Karpas-422 (cell line): Measurements from ENCODE around the gene PTPRK. TPM values are rescaled to one million over a fixed set of nuclear protein-coding genes. Genes with fewer than 3 reads are reported as not detected.
"Not testable (repeated sequence)": the region's sequence is repeated elsewhere in the genome, so short reads cannot be mapped to it uniquely, and the experiment has no call there.

ENCODE experiments used
- DNase-seq: peaks from one replicate; pipeline ENCODE4 v3.0.0-alpha.2; 2015
- H2AFZ ChIP-seq: fragments of 200-600 bp; sonication (generic); 2 replicates; pipeline ENCODE4 v1.6.1; 2014; ENCODE audit warnings: antibody characterized with exemption, low read length, mixed read lengths
- H3K27ac ChIP-seq: fragments of 200-600 bp; sonication (generic); 2 replicates; pipeline ENCODE4 v1.5.1; 2014; ENCODE audit warnings: mild to moderate bottlenecking, low read length, moderate library complexity
- H3K27me3 ChIP-seq: fragments of 200-600 bp; sonication (generic); 2 replicates; pipeline ENCODE4 v1.6.1; 2014; ENCODE audit warnings: low read length, mixed read lengths
- H3K36me3 ChIP-seq: fragments of 200-600 bp; sonication (generic); 2 replicates; pipeline ENCODE4 v1.6.1; 2014; ENCODE audit warnings: low read length, mixed read lengths; ENCODE audit not compliant: insufficient read depth
- H3K4me1 ChIP-seq: fragments of 200-600 bp; sonication (generic); 2 replicates; pipeline ENCODE4 v1.6.1; 2014; ENCODE audit warnings: mild to moderate bottlenecking, low read length, mixed read lengths
- H3K4me2 ChIP-seq: fragments of 200-600 bp; sonication (generic); 2 replicates; pipeline ENCODE4 v1.6.1; 2014; ENCODE audit warnings: low read length, low read depth, mild to moderate bottlenecking; ENCODE audit not compliant: poor library complexity, severe bottlenecking
- H3K4me3 ChIP-seq: fragments of 200-600 bp; sonication (generic); 2 replicates; pipeline ENCODE4 v1.5.1; 2014; ENCODE audit warnings: mild to moderate bottlenecking, antibody characterized with exemption, low read length, mixed read lengths
- H3K79me2 ChIP-seq: fragments of 200-600 bp; sonication (generic); 2 replicates; pipeline ENCODE4 v1.6.1; 2014; ENCODE audit warnings: mild to moderate bottlenecking, low read length, mixed read lengths
- H3K9ac ChIP-seq: fragments of 200-600 bp; sonication (generic); 2 replicates; pipeline ENCODE4 v1.6.0; 2014; ENCODE audit warnings: low read length
- H3K9me2 ChIP-seq: fragments of 200-600 bp; sonication (generic), shearing (Covaris generic); replicated peaks from 2 replicates; pipeline ENCODE4 v1.6.0; 2014; ENCODE audit warnings: mild to moderate bottlenecking, low read length, moderate library complexity; ENCODE audit not compliant: insufficient read depth
- H3K9me3 ChIP-seq: fragments of 300-700, 200-600 bp; sonication (generic); 2 replicates; pipeline ENCODE4 v1.6.1; 2014; ENCODE audit warnings: low read length, mixed read lengths
- H4K20me1 ChIP-seq: fragments of 200-600 bp; sonication (generic); 2 replicates; pipeline ENCODE4 v1.6.1; 2014; ENCODE audit warnings: mild to moderate bottlenecking, antibody characterized with exemption, low read length, low read depth; ENCODE audit not compliant: insufficient read depth
- total RNA-seq: library from RNA; depleted of rRNA; stranded (reverse); fragments of >200 nt; shearing (Covaris generic); gene quantifications from 2 replicates; pipeline ENCODE4 v1.2.3, GENCODE V29; 2014; ENCODE audit warnings: low replicate concordance

The PTPRK gene
- total RNA-seq, 1 experiment from 2014 or later: 0.04 TPM

DNA sequence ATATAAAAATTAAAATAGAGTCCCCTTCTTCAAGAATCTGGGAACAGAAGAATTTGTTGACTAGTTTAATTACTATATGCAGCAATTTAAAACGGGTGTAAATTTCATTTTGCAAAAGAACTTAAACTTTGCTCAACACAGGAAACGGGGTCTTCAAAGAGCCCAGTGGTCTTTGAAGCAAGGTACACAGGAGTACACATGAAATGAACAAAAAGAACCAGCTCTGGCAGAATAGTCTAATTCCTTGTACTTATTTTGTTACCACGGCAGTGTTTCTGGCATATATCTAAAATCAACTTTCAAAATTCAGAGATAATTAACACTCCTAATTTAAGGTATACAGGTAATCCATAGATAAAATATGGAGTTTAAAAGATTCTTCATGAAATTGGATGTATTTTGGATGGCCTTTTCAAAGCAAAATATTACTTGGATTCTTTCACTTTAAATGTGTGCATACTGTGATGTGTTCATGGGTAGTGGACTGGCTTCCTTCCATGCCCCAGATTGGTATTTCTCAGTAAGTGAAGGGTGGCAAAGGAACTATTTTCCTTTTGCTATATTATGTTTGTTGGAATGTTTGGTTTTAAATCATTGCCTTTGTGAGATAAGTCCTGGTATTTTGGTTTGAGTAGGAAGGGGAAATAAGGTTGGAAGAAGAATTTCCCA, 522.8 kb downstream of the PTPRK start:
- Histone ChIP-seq H3K9ac (no peak overlapping the region), H3K27ac (no peak overlapping the region), H4K20me1 (no peaks in the 10 kb centered on the region), H3K27me3 (0 out of 2 replicates have a peak, but pooled peaks cover 4% of the 10 kb centered on the region), H2AFZ (no peak overlapping the region), H3K79me2 (no peaks in the 10 kb centered on the region), H3K9me3 (no peaks in the 10 kb centered on the region; the same call in 1 of the 2 replicates), H3K4me2 (no peak overlapping the region), H3K4me3 (no peak overlapping the region), H3K36me3 (no peaks in the 10 kb centered on the region), H3K4me1 (no peaks in the 10 kb centered on the region), H3K9me2 (0 out of 2 replicates have a peak, but pooled peaks cover 4% of the 10 kb centered on the region)
- DNase-seq: no peak

DNA sequence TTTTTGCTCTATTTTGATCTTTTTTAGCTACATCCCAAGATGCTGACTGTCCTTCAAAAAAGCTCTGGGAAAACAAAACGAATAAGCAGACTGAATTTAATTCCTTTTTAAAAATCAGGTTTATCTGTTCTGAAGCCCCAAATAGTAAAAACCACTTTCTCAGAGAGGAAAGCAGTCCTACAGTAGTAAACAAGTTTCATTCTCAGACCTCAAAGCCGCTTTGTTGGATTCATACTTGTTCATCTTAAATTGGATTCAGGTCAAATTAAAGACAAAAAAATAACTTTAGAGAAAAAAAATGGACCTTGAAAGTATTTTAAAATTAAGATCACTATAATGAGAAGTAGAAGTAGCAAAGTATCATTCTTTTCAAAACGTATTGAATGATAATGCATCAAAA, 523.5 kb downstream of the PTPRK start:
- Histone ChIP-seq H3K4me1 (no peaks in the 10 kb centered on the region), H4K20me1 (no peaks in the 10 kb centered on the region), H3K27ac (no peak overlapping the region), H3K4me2 (no peak overlapping the region), H3K9me2 (0 out of 2 replicates have a peak, but pooled peaks cover 4% of the 10 kb centered on the region), H3K36me3 (no peaks in the 10 kb centered on the region), H3K27me3 (0 out of 2 replicates have a peak, but pooled peaks cover 4% of the 10 kb centered on the region), H3K4me3 (no peak overlapping the region), H3K9me3 (peaks cover 2% of the 10 kb centered on the region), H3K9ac (no peak overlapping the region), H2AFZ (no peak overlapping the region), H3K79me2 (no peaks in the 10 kb centered on the region)
- DNase-seq: no peak

DNA sequence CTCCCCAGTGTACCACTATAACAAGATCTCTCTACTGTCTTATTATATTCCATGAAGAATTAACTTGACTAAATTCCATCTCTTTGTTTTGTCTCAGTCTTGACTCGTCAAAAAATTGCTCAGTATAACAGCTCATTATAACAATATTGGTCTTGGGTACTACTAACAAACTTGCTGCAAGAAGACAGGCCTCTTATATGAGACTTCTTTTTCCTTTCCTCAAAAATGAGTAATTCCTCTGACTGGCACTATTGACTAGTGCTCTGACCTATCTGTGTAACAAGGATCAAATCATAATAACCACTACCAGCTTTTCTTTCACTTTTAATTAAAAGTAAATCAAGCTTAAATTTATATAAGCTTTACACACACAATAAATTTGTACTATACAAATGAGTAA, 528.3 kb downstream of the PTPRK start:
- H3K4me2 ChIP-seq: no peak overlapping the region
- no peak for DNase-seq
- no peak overlapping the region for H3K27ac ChIP-seq
- H3K79me2 ChIP-seq: no peaks in the 10 kb centered on the region
- H3K4me3 ChIP-seq: no peak overlapping the region
- no peak overlapping the region for H2AFZ ChIP-seq
- no peak overlapping the region for H3K9ac ChIP-seq
- no peaks in the 10 kb centered on the region for H3K4me1 ChIP-seq
- H4K20me1 ChIP-seq: no peaks in the 10 kb centered on the region
- H3K36me3 ChIP-seq: no peaks in the 10 kb centered on the region
- H3K9me3 ChIP-seq: peaks cover 15% of the 10 kb centered on the region
- H3K27me3 ChIP-seq: 0 out of 2 replicates have a peak, but pooled peaks cover 4% of the 10 kb centered on the region
- no peaks in the 10 kb centered on the region for H3K9me2 ChIP-seq

DNA sequence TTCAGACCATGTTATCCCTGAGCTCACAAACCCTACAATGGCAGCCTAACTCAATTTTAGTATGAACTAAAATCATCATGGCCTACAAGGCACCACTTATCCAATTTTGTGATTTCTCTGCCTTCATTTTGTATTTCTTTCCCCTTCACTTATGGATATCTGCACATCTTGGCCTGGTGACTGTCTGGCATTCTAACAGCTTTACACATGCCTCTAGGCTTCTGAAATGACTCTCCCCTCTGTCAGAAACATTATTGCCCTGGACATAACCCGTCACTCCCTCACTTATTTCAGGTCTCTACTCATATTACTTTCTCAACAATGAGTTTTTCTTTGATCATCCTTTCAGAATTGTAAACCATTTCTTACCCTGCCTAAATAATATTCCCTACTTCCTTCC, 530.3 kb downstream of the PTPRK start:
- H3K27ac ChIP-seq: no peak overlapping the region
- H3K9ac ChIP-seq: no peak overlapping the region
- DNase-seq: no peak

DNA sequence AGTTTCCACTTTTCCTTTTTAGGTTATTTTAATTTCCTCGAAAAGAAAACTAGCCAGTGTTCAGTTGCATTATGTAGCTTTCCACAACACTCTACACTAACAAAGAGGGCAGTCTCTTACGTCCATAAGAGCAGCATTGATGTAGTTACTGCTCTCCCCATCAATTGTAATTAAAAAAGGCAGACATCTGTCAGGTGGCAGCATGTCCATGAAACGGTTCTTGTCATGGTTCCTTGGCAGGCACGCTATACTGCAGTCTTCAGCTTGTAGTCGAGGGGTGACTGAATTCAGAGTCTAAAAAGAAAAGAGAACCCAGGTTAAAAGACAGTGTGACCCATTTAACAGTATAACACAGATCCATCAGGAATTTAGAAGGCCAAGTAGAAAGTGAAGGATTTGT, 539.4 kb downstream of the PTPRK start:
- Histone ChIP-seq H3K4me1 (no peaks in the 10 kb centered on the region), H3K9me2 (no peaks in the 10 kb centered on the region), H3K27ac (no peak overlapping the region), H3K4me2 (no peak overlapping the region), H3K9ac (no peak overlapping the region), H4K20me1 (no peaks in the 10 kb centered on the region), H3K79me2 (no peaks in the 10 kb centered on the region), H3K36me3 (no peaks in the 10 kb centered on the region), H3K9me3 (no peaks in the 10 kb centered on the region; the same call in 1 of the 2 replicates), H2AFZ (no peak overlapping the region), H3K4me3 (no peak overlapping the region), H3K27me3 (no peaks in the 10 kb centered on the region)
- no peak for DNase-seq

More for the DNA sequence above, 530.3 kb downstream of the PTPRK start:
- Histone ChIP-seq H3K9me2 (no peaks in the 10 kb centered on the region), H3K79me2 (no peaks in the 10 kb centered on the region), H4K20me1 (no peaks in the 10 kb centered on the region), H3K4me2 (no peak overlapping the region), H3K36me3 (no peaks in the 10 kb centered on the region), H3K9me3 (peaks cover 15% of the 10 kb centered on the region), H3K4me1 (no peaks in the 10 kb centered on the region), H3K4me3 (no peak overlapping the region), H3K27me3 (0 out of 2 replicates have a peak, but pooled peaks cover 3% of the 10 kb centered on the region), H2AFZ (no peak overlapping the region)

DNA sequence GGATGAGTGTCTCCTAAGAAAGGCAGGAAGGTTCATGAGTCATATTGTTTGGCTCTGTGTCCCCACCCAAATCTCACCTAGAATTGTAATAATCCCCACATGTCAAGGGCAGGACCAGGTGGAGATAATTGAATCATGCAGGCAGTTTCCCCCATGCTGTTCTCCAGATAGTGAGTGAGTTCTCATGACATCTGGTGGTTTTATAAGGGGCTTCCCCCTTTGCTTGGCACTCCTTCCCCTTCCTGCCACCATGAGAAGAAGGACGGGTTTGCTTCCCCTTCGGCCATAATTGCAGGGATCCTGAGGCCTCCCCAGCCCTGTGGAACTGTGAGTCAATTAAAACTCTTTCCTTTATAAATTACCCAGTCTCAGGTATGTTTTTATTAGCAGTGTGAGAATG, 542.2 kb downstream of the PTPRK start:
- not testable (repeated sequence) for H3K9me2 ChIP-seq, H3K9ac ChIP-seq, DNase-seq, H3K27me3 ChIP-seq, H3K27ac ChIP-seq, H4K20me1 ChIP-seq, H3K79me2 ChIP-seq, H3K36me3 ChIP-seq, H3K9me3 ChIP-seq, H3K4me1 ChIP-seq, H2AFZ ChIP-seq, H3K4me3 ChIP-seq, H3K4me2 ChIP-seq

DNA sequence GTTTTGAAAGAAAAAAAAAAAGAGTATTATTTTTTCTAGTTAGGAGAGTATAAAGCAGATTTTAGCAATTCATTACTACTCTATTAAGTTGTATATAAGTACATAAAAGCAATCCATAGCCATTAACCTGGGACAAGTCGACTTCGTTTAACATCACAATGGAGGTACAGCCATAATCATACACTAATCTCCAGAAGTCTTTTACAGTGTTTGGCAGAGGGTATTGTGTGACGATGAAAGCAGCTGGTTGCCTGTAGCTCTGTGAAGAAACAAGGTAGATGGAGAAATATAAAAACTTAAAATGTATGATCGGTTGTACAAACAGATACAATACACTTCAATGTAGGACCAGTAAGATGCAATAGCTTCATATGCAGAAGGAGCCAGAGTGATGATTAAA, 543.6 kb downstream of the PTPRK start:
- no peaks in the 10 kb centered on the region for H4K20me1 ChIP-seq
- no peak overlapping the region for H3K4me2 ChIP-seq
- H3K9me3 ChIP-seq: no peaks in the 10 kb centered on the region; the same call in 1 of the 2 replicates
- no peak overlapping the region for H3K9ac ChIP-seq
- H3K79me2 ChIP-seq: no peaks in the 10 kb centered on the region
- no peaks in the 10 kb centered on the region for H3K36me3 ChIP-seq
- DNase-seq: no peak
- no peaks in the 10 kb centered on the region for H3K9me2 ChIP-seq
- H3K27ac ChIP-seq: no peak overlapping the region
- H3K4me3 ChIP-seq: no peak overlapping the region
- no peaks in the 10 kb centered on the region for H3K27me3 ChIP-seq
- no peak overlapping the region for H2AFZ ChIP-seq
- H3K4me1 ChIP-seq: no peaks in the 10 kb centered on the region

DNA sequence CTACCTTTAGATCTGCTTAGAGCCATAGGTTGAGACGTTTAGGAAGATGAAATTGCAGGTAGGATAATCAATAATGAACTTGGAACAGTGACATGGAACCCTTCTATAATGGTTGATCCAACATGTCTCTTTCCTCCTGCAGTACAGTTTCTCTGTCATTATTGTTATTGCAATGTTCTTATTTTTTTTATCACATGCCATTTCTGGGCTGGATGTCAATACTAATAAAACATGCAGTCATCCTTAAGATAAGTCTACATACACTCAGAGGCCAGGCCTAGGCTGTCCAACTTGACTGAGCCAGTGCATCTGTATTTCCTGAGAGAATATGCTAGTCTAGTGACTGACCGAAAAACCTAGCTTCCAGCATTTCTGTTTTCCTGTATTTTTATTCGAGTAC, 544.3 kb downstream of the PTPRK start:
- no peaks in the 10 kb centered on the region for H3K36me3 ChIP-seq
- no peaks in the 10 kb centered on the region for H3K4me1 ChIP-seq
- no peak overlapping the region for H3K4me2 ChIP-seq
- H3K27ac ChIP-seq: no peak overlapping the region
- H3K79me2 ChIP-seq: no peaks in the 10 kb centered on the region
- no peaks in the 10 kb centered on the region for H3K27me3 ChIP-seq
- H3K9ac ChIP-seq: no peak overlapping the region
- H4K20me1 ChIP-seq: no peaks in the 10 kb centered on the region
- H3K4me3 ChIP-seq: no peak overlapping the region
- H3K9me3 ChIP-seq: no peaks in the 10 kb centered on the region; the same call in 1 of the 2 replicates
- no peak overlapping the region for H2AFZ ChIP-seq
- H3K9me2 ChIP-seq: no peaks in the 10 kb centered on the region
- no peak for DNase-seq
